GM18526 (cell line): ENCODE results near the gene DEDD.

ENCODE experiments used
- POLR2A ChIP-seq: IDR thresholded peaks from 3 replicates; pipeline ENCODE4 v1.6.1; 2011; ENCODE audit not compliant: insufficient read length; ENCODE audit errors: extremely low read depth

Gene DEDD, protein sequence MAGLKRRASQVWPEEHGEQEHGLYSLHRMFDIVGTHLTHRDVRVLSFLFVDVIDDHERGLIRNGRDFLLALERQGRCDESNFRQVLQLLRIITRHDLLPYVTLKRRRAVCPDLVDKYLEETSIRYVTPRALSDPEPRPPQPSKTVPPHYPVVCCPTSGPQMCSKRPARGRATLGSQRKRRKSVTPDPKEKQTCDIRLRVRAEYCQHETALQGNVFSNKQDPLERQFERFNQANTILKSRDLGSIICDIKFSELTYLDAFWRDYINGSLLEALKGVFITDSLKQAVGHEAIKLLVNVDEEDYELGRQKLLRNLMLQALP

DNA sequence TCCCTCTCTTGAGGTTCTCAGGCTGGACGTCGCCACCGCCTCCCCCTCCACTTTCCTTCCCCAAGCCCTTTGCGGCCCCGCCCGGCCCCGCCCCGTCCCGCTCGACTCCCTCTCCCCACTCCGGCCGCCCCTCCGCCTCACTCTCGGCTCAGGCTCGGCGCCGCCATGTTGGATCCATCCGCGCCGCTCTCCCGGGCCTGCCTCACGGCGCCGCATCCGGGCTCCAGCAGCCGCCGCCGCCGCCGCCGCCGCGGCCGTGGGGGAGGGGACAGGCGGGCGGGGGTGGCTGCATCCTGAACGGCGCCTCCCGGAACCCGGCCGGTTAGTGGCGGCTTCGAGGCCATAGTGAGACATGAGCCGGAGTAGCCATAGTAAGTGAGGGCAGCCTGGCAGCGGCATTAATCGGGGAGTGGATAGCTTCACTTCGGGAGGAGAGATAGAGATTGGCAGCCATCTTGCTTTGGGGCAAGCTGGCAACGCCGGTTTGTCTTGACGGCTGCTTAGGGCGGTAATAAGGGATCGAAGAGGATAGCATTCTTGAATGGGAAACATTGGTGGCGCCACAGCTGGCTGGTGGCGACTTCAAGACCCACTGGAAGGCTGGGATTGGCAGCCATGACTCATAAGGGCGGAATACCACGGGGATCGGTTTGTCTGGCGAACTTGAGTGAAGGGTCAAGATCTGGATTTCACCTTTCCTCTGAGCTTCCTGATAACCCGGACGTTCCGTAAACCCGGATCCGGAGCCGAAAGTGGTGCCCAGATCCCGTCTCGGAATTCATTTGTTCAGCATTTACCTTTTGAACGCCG, at the start of gene DEDD:
DEDD (minus strand) TSS at position 258 of the 810 bp plus-strand sequence. CDS start 8,205 bp downstream, outside the sequence.
- TF ChIP-seq POLR2A, result peak; percentile 44

DNA sequence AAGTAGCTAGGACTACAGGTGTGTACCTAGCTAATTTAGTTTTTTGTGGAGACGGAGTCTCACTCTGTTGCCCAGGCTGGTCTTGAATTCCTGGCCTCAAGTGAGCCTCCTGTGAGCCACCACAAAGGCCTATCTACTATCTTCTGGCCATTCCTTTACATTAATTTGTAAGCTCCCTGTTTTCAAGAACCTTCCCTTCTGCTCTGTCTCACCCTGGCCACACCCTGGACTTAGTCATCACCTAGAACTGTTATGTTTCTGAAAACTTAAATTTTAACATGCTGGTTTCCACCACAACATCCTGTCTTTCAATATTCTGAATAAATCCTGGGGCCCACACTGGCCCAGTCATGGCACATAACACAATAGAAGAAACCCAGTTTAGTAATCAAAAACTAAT, 49.7 kb upstream of the DEDD start:
- no peak for TF ChIP-seq POLR2A

DNA sequence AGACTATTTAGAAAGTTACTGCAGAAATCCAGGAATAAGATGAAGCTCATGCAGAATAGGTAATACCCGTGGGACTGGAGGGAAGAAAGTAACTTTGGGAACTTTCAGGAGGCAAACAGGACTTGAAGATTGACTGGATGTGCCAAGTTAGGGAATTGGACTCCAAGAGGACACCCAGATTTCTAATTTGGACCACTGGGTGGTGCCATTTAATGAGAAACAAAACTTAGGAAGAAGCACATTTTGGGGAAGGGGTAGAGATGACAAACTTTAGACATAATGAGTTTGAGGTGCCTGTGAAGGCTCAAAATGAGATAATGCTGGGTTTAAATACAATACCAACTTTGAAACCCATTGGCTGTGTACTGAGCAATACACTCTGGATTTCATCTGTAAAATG, 48.2 kb upstream of the DEDD start:
- no peak for TF ChIP-seq POLR2A

DNA sequence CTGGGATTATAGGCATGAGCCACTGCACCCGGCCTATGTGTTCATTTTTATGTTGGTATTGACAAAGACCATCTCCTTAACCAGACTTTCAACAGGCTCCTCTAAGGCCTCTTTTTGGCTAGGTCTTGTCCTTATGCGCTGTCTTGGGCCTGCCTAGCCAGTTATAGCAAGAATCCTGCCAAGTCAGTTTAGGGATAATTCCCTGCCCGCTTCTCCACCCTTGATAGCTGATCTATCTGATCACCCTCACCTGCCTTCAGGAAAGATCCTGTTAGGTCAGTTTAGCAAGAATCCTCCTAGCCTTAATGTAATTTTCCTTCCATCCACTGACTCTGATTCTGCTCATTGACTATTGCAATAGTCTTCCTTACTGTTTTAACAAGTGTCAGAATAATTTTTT, 47.2 kb upstream of the DEDD start:
- TF ChIP-seq POLR2A, result no peak

DNA sequence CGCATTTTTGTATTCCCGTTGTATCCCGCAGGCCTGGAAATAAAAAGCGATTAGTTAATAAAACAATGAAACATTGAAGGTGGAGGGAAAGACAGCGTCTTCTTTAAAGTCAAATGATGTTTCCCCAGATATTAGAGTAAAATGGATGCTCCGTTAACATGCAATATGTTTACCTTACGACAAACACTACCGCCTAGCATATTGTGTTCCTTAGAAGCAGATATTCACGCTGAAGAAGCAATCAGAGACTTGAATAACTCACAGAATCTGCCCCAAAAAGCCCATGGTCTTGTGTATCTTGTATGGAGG, 45.4 kb upstream of the DEDD start:
- TF ChIP-seq POLR2A, result no peak

DNA sequence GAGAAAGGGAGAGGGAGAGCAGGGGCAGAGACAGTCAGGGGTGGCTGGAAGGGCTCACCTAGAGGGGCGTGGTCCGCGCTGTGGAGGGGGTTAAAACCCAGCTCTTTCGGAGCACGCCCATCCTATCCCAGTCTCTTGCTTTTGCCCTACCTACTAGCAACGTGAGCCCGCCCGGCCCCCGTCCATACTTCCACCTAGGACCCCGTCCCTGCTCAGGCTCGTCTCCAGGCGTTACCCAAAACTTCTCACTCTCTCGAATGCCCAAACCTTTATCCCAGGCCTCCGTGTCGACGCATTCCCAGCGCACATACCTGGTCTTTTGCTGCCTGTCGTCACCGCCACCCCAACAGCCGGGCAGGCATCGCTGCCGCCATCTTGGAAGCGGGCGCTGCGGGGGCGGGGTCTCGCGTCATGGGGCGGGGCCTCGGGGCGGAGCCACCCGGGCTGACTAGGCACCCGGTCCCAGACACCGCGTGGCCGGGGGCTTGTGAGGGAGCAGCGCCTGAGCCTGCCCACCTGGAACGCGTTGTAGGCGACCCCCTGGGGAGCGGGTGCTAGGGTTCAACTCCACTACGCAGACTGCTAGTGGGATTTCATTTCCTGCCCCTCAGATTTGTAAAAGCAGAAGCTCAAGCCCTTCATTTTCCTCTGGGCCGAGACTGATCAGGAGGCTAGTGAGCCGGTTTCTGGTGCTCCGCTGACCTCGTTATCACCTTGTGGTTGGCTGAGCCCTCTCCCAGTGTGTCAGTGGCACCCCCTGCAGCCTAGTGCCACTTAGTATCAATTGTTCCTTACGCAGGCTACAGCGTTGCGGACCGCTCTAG, 44.9 kb upstream of the DEDD start, which contains the start of gene B4GALT3:
B4GALT3 (minus strand) TSS at position 396 of the 824 bp plus-strand sequence. CDS start 1,447 bp downstream, outside the sequence.
- TF ChIP-seq POLR2A, result peak; percentile 93

DNA sequence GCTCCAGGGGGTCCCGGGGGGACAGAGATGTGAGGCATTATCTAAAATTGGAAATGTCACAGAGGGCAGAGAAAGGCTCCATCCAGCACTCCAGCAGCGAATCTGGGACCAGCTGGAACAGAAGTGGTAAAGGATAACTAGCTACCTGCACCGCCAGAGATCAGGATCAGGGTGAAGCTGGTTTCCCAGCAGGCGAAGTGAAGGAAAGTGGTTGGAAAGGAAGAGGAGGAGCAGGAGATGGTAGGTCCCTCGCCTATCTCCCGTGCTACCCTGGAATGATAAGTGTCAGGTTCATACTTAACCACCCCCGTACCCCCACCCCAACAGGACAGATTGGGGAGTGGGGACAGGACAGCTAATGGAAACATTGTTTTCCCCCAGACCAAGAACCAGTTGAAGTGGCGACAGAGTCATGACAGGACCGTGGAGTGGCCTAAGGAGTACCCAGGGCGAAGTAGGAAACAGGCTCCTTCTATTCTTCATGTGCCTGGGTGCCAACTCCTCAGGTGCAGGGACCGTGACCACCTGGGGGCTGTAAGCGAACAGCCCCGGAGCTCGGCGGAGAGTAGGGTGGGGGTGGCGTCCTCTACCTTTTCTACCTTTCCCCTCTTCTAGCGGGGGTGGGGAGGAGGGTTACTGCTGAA, 44.1 kb upstream of the DEDD start:
- no peak for TF ChIP-seq POLR2A

DNA sequence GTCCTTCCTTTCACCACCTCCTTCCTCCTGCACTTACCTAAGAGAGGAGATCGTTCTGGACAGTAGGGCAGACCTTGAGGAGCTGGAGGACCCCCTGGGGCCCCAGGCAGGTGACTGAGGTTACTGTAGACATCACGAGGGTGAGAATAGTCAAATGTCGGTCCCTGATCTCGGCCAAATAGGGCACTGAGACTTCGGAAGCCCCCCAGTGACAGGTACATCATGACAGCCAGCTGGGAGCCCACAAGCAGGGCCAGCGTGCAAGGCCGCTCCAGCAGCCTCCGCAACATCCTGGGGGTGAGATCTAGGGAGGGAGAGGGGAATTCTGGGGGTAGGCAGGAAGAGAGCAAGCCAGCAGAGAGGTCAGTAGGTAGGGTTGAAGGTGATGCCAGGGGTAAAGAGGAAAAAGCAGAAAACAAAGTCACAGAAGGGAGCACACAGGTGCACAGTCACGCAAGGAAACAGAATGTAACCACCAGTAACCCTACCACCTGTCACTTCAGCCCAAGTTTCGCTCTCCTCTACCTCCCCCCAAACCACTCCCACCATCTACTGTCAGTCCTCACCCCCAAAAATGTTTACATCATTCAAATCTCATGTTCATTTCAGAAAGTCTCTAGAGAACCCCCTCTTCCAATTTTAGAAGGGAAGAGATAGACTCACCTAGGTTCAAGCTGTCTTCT, 43.4 kb upstream of the DEDD start:
- TF ChIP-seq POLR2A, result no peak

DNA sequence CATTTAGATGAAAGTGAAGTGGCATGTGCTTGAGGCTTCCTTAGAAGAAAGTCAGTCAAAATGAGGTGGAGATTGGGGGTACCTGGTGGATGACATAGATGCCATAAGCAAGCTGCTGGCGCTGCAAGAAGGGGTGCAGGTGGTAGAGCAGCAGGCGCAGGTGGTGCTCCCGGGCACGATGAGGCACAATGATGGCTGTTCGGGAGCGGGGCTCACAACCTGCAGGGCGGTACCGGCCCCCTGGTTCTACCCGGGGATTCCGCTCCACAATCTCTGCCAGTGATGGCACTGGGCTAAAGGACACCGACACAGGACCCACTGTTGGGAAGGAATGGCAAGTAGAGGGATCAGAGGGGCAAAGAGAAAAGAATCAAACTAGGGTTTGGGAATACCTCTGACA, 42.4 kb upstream of the DEDD start:
- TF ChIP-seq POLR2A, result no peak

DNA sequence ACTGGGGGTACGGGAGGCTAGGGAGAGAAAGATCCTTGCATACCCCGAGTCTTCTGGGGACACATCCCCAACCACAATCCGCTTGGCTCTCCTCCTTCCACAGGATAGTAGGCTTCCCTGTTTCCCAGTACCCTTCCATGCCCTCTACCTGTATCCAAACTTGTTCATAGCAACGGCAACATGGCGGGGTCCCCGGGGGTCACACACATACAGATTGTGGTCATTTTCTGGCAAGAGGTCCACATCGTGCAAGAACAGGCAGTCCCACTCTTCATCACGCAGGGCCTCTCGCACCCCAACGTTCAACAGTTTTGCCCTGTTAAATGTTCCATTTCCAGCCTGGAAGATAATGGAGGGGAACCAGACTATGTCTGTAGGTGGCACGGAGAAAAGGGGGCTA, 41.2 kb upstream of the DEDD start:
- no peak for TF ChIP-seq POLR2A

DNA sequence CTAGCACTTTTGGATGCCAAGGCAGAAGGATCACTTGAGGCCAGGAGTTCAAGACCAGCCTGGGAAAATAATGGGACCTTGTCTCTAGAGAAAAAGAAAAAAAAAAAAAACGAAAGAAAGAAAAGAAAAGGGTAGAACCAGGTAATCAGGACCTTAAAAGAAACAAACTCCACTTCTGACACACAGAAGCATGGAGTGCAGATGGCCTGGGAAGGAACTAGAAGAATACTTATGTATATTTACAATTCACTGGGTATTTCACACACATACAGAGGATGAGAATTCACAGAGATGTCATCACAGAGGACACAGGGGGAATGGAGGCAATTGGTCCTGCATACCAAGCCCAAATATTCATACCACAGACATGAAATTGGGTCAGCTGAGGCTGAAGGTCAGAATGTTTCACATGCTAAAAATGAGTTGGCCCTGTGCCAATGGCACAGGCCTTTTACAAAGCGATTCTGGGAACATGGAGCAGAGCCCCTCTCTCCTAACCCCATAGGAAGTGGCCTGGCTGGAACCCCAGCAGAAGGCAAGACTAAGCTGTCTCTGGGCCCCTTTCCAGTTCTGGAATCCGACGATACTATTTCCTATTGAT, 40.4 kb upstream of the DEDD start:
- no peak for TF ChIP-seq POLR2A

DNA sequence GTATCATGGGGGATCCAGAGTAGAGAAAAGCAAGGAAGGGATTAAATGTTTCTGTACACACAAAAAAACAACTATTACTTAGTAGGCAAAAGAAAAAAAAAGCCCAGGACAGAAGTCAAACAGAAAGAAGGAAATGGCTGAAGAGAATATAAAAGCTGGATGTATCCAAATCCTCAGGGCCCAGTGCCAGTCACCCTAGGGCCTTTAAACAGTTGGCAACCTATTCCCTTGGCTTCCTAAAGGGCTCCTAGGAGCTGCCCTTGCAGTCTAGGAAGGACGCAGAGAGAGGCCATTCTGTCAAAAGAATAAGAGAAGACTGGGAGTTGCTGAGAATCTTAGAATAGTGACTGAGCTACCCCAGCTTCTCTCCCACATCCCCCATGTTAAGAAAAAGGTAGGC, 39.9 kb upstream of the DEDD start:
- no peak for TF ChIP-seq POLR2A

DNA sequence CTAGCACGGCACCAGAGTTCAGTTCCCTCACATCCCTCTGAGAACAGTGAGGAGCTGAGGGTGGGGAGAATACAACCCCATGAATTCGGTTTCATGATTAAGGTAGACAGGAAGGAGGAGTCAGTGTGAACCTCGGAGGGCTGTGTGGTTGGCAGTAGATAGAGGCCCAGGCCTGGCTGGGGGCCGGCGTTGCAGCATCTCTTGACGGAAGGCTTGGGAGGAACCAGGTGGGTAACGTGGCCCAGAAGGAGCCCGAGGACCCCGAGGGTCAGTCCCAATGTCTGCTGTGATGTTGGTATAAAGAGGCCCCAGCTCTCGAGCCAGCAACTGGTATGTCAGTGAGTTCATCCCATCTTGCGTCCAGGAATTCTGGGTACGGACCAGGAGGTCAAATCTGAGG, 39.2 kb upstream of the DEDD start:
- no peak for TF ChIP-seq POLR2A

DNA sequence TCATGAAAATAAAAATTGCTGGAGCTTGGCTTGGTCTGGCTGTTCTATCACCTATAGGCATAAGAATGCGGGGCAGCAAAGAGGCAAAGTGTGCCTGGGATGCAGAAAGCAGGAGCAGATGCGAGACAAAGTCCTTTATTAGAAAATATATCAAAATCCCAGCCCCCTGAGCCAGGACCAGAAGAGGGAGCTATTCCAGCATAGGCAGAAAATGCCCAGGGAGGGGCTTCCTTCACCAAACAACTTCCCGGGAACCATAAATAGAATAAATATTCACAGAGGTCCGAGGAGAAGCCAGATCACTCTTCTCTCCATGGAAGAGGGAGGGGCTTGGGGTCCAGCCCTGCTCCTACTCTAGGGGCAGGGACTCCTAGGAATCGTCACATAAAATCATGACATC, 38.7 kb upstream of the DEDD start:
- no peak for TF ChIP-seq POLR2A
